Measurements from ENCODE around the gene EN2. TPM values are rescaled to one million over a fixed set of nuclear protein-coding genes. Genes with fewer than 3 reads are reported as not detected.

EN2 gene
- total RNA-seq, 1 donor from 2014 or later: not detected

GRCh38 chr7:155505422-155505793 is 47.5 kb downstream of the EN2 start:
- intact Hi-C loops (cut with micrococcal nuclease): no loop called here

DNA sequence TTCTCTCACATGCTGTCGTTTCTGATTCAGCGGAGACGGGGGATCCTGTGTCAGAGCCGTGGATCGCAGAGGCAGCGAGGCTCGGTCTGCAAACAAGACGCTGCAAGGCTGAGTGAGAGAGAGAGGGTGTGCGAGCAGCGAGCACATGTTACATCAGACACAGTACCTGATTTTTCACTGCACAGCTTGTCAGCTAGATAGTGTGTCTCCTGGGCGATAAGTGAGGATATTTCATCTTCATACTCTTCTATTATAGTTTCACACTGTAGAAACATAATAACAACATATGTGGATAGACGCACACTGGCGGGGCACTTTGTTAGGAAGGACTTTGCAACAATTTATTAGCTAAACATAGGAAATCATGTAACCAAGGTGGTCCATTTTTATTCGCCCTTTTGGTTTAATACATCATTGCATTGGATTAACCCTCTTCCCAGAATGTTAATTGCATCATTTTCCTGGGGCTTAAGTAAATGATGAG is 49.0 kb downstream of the EN2 start:
- intact Hi-C loops (cut with micrococcal nuclease): no loop called here

DNA sequence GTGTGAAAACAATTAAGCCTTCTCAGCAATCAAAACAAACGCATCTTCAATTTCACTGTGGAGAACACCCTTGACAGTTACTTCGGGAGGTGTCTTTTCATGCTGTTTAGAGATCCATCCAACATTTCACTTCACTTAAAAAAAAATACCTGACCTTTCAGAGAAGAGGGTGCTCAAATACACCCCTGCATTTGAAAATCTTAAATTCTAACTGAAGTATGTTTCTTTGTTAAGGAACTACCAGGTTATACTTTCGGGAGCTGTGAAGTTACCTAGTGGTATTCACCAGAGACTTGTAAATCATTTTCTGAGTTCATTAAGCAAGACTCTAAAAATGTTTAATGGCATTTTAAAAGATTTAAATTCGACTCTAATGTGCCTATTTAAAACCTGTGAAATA is 49.6 kb downstream of the EN2 start:
- intact Hi-C loops (cut with micrococcal nuclease): no loop called here

- intact Hi-C loops (cut with micrococcal nuclease): loop anchor here (1.0 to 2.0 kb wide), 2 partner anchors 40 to 133 kb away; no protein-coding TSS in a partner anchor
These were observed 50.7 kb downstream of the EN2 start for GRCh38 chr7:155508376-155509358.

- intact Hi-C loops (cut with micrococcal nuclease): loop anchor here (2.0 kb wide), 1 partner anchor 41 kb away; no protein-coding TSS in a partner anchor
These were observed 51.4 kb downstream of the EN2 start for GRCh38 chr7:155509359-155509724.

- intact Hi-C loops (cut with micrococcal nuclease): loop anchor here (2.0 kb wide), 4 partner anchors 23 to 1495 kb away; no protein-coding TSS in a partner anchor
These were observed 52.0 kb downstream of the EN2 start for GRCh38 chr7:155509725-155510551.

GRCh38 chr7:155510975-155511701 is 53.2 kb downstream of the EN2 start:
- intact Hi-C loops (cut with micrococcal nuclease): loop anchor here (1.0 to 2.0 kb wide), 4 partner anchors 22 to 1494 kb away; no protein-coding TSS in a partner anchor

GRCh38 chr7:155511702-155511996 is 53.7 kb downstream of the EN2 start:
- intact Hi-C loops (cut with micrococcal nuclease): loop anchor here (1.0 to 2.0 kb wide), 4 partner anchors 21 to 1493 kb away; no protein-coding TSS in a partner anchor

- intact Hi-C loops (cut with micrococcal nuclease): no loop called here
These were observed 54.4 kb downstream of the EN2 start for GRCh38 chr7:155512246-155512887.

DNA sequence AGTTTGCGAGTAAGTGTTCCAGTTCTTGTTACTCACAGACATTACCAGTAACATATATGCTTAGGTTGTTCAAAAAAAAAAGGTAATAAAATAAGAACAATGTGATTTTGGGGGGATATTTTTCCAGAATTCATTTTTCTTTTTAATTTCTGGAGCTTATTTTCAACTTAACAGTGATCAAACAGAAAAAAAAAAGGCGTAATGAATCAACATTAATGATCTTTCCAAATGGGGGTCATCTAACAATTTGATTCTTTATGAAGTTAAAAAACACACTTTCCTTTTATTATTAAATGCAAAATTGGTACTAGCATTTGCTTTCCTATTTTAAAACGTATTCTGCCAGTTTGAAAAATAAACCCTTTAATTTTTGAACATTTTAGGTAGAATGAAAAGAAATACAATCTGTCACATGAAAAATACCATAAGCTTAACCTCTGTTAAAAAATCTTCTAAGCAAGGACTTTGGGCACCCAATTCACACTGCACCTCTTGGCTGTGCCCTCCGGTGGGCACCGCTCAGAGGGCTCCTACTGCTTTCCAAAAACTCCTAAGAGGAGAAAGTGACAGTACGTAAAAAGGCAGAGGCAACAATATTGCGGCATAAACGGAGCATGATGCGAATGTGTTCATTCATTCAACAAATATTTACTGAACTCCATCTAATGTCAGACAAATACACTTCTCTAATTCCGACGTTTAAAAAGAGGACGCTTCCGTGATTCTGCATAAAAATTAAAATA is 55.8 kb downstream of the EN2 start:
- intact Hi-C loops (cut with micrococcal nuclease): no loop called here

DNA sequence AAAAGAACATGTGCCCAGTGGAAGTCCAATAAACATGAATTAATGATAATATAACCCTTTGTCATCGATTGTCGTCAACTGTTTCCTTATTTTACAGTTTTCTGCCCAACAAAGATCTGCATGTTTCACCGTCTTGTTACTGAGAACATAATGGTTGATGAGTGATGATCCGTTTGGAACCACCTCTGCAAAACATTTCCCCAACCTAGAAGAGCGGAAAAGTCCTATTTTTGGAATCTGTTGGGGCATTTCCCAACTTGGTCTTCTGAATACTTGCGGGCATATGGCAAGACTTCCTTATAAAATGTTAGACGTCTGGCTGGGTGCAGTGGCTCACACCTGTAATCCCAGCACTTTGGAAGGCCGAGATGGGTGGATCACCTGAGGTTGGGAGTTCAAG is 56.4 kb downstream of the EN2 start:
- intact Hi-C loops (cut with micrococcal nuclease): no loop called here

Other genes starting within 250 kb of the EN2 start
- gene INSIG1, start 160.3 kb upstream of the EN2 start, total RNA-seq: 88.8 and 90.6 TPM in 2 replicates
- gene CNPY1, start 88.4 kb downstream of the EN2 start, total RNA-seq: not detected in 2 replicates
- 78.8 and 79.9 TPM in 2 replicates for gene RBM33, start 186.5 kb downstream of the EN2 start, total RNA-seq